ENCODE measurements around the gene ARHGAP24.

The ARHGAP24 gene

DNA sequence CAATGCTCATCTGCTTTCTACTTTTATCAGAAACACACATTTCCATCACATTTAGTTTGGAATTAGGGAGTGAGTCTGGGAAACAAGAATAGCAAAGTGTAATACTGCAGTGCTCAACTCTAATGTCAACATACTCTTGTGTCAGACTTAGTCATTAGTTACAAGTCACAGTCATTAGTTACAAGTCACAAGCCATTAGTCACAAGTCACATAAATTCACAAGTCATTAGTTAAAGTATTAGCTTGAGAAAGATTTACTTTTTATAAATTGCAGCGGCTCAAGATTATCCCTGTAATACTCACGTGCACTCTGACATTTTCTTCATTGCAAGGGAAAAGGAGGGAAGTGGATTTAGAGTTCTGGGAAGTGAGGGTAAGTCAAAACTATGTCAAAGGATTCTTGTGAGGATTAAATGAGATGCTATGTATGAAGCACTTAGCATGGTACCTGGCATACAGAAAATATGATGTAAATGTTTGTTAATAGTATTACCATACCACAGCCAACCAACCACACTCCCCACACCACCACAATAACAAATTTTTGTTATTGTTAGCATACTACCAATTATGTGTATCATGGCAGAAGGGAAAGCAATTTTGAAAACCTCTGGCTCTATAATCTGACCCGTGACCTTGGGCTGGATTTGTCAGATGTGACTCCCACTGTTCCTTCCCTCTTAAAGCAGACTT lies 116.6 kb downstream of the ARHGAP24 start:
- no peak for DNase-seq

DNA sequence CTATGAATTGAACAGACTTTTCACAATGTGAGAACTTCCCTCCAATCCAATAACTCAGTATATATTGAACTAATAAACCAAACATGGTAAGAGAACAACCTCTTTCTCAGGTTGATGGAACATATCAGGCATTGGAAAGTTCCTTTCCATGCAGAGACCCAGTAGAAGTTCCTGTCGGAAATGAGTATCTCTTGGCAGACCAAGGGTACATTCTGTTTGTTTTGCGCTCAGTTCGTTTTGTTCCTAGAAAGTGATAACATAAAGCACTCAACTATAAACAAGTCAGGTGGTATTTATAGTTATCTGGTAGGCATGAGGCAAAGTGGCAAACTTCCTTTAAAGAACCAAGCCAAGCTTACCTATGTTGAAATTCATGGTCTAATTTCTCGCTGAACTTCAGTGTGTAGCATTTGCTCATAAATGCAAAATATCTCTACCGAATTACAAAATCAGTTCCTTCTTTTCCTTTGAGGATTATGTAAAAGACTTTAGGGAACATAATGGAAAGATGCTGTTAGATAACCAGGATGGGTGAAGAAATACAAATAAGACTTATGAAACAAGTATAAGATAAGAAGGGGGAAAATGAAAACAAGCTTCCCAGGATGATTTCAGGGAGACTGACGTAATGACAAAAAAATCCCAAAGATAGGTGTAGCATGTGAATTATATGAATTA lies 120.3 kb downstream of the ARHGAP24 start:
- no peak for DNase-seq

DNA sequence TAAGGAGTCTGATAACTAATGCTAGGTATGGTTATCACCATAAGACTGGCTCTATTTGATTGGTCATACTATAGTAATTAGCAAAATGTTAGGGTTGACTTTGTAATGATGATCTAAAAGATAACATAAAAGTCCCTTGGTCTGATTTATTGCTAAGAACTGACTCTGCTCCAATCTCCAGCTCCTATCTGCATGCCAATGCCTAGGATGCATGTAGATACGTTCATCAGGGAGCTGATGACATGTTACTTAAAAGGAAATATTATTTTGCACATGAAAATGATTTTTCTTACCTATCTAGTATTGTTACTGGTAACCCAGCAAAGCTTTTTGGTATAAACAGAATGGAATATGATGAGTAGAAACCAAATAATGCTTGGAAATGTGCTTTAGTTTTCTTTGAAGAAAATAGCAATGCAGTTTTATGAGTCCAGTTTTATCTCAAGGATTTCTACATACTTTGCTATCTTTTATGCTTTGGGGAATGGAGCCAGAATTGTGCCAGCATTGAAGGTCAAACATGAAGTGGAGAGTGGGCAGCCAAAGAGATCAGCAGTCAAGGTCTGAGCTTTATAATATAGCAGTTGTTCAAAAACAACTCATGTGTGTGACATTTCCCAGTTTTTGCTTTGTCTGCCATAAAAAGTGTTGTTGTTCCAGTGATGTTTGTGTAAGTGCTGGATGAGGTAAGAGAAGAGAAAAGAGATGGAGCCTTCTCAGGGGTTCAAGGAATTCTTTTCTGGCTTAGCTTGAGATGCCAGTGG lies 121.0 kb downstream of the ARHGAP24 start:
- DNase-seq, result no peak

DNA sequence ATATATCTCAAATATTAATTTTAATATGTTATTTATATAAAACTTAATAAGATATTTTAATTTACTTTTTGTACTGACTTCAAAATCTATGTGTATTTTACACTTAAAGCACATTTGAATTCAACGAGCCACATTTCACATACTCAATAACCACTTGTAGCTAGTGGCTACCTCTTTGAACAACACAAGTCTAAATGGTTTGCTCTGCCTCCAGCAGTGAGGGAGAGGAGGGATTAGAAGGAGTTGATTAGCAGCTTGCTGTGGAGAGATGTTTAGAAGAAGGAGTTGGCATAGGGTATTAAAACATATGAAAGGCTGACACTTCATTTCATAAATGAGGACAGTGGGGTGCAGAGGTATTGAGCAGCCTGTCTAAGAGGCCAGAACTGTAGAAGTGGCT lies 124.0 kb downstream of the ARHGAP24 start:
- no peak for DNase-seq

DNA sequence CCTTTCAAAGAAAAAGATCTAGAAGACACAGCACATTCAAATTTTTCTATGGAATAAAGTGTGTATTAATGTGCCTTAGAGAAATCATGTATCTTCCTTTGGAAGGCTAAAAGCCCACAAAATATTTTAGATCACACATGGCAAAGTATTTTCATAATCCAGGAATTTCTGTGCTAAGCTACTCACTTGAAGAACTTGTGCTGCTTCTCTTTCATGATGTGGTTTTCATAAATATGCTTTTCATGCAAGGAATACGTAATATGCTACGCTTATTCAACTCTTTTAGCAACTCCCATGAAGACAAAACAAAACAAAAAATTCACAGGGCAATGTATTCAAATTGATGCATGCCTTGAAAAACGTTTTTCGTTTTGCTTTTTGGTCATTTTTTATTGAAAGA lies 125.6 kb downstream of the ARHGAP24 start:
- DNase-seq, result no peak

DNA sequence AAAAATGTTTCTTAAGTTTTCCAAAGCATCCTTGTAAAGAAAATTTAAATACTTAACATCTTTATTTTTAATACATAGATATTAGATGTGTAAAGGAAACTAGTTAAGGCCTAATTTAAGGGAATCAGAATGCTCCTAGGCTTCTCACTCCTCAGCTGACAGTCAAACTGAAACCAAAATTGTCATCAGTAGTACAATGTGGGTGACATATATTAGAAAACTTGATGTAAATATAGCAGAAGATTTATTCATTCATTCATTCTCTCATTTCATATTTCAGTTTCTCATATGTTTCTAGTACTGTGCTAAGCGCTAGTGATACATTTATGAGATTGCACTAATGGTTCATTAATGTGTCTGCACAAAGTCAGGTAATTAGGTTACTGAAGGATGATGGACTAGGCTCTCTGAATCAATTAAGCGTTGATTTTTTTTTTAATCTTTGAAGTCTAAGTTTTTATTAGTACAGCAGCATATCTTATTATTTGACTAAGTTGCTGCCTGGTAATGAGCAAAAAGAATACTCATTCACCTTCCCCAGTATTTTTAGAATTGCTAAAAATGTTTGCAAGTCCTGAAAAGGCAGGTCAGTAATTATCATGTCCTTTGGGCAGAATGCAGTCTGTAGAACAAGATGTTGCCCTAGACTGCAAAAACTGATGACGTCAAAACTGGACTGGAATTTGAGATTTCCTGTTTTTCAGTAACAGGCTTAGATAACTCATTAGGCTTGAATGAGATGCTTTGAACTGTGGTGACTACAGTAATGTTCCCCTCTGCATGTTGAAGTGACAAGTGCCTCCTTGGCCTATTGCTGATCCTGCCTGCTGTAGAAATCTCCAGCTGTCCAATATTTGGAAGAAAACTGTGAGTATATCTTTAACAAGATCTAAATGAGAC lies 128.7 kb downstream of the ARHGAP24 start:
- DNase-seq, result no peak

DNA sequence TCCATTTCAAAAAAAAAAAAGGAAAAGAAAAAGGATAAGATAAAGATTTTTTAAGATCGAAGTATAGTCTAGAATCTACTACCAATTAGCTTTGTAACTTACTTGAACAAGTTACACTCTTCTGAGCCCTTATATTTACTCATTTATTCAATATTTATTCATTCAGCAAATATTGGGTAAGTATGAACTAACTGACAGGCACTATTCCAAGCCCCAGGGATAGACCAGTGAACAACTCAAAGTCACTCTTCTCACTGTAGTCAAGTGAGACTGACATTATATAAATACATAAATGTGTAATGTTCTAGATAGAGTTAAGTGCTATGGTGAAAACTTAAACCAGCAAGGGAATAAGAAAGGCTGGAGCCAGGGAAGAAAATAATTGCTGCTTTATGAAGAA lies 131.6 kb downstream of the ARHGAP24 start:
- DNase-seq, result no peak

DNA sequence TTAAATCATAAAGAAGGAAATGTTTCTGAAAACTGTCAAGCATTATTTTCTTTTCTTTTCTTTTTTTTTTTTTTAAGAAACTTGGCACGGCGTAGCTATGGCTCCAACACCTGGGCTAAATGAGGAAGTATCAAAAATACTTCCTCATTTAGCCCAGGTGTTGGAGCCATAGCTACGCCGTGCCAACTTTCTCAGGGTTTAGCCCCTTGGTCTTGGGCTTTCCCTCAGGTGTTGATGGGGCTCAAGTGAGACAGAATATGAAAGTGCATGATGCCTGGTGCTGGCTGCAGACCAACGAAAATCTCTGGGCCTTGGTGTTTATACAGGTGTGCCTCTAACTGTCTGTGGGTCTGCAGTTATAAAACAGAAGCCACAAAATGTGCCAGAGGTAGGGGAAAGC lies 132.7 kb downstream of the ARHGAP24 start:
- no peak for DNase-seq

DNA sequence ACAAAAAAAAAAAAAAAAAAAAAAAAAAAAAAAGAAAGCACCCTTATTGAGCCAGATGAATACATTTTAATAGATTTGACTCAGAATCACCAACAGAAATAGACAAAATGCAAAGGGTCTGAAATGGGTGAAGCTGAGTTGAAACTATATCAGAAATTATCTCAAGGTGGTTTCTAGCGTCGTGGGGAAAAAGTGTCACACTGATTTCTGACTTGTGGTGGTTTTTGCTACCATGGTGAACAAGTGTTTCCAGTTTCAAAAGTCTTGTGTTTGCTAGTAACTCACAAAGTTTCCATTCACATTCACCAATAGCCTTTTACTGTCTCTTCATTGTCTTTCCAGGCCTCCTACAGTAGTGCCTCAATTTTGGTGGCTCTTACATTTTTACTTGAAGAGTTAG lies 135.5 kb downstream of the ARHGAP24 start:
- DNase-seq, result no peak

DNA sequence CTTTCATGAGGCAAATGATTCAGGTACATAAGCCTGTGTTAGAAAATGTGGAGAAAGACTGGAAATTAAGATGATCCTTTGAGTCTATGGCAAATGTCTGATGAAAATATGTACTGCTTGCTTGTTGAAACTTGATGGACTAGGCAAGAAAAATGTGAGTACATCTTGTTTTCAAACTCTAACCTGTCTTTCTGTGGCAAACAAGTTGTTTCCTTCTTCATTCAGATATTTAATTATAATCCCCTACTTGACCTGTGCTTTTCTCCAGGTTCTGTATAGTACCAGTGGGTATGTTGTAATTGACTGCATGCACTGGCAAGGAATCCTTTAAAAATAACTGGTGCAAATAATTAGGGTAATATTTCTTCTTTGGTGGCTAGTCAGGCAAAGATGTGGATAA lies 136.7 kb downstream of the ARHGAP24 start:
- no peak for DNase-seq

DNA sequence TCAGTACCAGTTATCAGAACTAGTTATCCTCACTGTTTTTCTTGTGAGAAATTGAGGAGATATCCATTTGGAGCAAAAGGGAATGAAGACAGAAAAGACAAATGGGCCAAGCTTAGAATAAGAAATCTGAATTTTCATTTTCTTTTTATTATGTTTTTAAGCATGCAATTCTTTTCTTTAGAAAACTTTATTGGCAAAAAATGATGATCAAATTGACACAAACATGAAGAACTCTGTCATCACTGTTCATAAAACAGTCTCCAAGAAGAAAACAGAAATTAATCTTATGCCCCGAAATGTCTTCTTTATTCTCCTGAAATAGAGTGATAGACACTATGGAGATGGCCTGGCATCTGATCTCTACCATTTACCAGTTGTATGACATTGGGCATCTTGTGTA lies 139.0 kb downstream of the ARHGAP24 start:
- DNase-seq, result no peak

DNA sequence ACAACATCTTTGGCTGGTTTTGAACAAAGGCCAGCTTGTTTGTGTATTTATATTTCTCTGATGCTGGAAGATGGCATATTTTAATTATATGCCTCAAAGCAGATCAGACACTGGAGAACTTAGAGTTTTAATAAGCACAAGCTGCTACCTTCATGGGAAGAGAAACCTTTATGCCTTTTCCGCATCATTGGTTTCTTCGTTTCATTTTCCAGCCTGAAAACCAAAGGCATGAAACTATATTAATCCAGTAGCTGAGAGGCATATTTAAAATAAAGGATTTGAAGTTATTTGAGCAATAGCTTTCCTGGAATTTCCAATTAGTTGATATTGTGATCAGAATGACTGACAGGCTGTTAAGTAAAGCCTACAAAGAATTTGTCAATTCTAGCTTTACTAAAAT lies 141.0 kb downstream of the ARHGAP24 start:
- no peak for DNase-seq

DNA sequence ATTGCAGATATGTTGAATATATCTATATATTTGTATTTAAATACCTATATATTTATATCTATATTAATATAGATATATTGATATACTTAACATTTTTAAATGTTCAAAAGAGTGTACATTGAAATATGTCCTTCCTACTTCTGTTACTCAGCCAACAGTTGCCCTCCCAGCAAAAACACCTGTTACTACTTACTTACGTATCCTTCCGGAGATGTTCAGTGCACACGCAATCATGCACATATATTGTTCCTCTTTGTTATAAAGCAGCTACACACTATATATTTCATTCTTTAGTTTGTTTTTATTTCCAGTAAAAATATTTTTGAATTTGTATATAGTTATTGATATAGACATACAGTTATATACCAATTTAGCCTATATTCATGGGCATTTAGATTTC lies 142.3 kb downstream of the ARHGAP24 start:
- no peak for DNase-seq

DNA sequence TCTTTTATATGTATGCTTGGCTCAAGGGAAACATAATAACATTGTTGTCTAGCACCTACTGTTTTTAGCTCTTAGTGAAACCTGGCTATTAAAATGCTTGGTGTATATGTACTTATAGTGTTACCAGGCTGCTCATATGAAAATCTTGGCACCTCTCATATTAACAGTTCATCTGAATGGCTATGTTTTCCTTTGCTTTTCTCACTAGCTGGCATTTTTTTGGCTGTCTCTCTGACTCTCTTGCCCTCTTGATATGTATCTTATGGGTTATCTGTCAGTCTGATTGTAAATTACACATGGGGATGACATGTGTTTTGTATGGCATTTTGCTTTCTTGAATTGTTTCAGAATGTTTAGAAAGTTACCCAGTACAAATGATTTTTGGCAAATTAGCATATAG lies 158.0 kb downstream of the ARHGAP24 start:
- no peak for DNase-seq

DNA sequence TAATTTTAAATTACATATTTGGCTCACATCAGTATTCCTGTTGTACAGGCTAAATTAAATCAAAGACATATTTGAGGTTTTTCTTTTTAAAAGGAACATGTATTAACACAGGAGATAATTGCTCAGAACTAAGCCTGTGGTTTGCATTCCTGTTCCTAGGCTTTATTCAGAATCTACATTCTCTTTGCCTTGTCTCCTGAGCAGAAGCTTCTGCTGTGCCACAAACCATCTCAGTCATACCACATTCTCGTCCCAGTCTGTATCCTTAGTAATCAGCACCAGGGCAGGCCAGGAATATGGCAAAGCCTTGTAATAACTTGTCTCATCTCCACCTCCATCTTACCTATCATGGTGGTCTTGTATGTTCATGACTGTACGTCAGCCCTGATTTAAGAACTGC lies 162.8 kb downstream of the ARHGAP24 start:
- DNase-seq, result no peak

DNA sequence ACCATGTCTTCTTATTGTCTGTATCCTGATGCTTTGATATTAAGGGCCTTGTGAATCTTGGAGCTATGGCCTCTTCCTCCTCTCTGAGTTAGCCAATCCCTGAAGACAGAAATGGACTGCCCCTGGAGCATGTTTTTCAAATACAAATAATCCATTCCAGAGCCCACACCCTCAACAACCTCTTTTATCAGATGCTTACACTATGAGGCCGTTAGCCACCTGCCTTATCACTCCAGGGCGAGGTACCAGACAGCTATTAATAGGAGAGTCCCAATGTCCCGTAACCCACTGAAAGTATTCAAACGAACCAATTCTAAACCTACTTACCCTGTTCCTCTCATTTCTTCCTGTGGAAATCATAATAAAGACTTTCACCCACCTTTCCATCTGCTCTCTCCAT lies 165.0 kb downstream of the ARHGAP24 start:
- DNase-seq, result no peak

DNA sequence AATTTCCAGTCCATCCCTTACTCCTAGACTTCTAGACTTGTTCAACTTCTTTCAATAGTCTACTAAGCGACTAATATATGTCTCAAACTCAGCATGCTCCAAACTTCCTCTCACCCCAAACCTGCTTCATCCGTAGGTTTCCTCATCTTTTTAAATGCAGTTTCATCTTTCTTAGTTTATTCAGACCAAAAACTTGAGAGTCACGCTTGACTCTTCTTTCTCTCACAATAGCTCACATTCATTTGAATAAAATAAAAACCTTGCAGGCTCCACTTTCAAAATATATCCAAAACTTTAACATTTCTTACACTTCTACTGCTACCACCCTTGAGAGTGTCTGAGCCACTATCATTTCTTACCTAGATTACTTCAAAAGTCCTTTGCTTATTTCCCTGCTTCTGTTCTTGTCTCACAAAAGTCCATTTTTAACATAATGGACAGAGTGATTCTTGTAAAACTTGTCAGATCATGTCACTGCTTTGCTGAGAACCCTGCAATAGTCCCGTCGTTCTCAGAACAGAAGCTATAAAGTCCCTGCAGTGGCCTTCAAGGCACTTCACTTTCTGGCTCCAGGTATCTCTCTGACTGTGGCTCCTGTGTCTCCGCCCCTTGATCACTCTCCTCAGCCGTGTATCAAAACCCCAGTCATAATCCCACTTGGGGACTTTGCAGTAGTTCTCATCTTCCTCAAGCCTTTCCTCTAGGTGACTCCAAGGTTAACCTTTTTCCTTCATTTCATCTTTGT lies 167.6 kb downstream of the ARHGAP24 start:
- no peak for DNase-seq

DNA sequence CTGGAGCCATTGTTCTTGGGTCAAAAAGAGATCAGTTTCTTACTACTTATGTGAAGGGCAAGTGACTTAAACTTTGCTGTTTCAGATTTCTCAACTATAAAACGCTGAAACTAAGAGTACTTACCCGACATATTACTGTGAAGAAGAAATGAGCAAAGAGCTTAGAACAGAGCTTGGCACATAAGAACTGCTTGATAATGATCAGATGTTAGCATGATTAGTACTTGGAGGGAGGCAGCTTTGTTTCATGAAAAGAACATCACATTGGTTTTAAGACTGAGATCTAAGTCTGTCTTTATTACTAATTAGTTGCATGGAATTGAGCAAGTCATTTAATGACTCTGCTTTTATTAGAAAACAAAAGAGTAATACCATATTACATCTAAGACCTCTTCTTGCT lies 169.1 kb downstream of the ARHGAP24 start:
- no peak for DNase-seq

DNA sequence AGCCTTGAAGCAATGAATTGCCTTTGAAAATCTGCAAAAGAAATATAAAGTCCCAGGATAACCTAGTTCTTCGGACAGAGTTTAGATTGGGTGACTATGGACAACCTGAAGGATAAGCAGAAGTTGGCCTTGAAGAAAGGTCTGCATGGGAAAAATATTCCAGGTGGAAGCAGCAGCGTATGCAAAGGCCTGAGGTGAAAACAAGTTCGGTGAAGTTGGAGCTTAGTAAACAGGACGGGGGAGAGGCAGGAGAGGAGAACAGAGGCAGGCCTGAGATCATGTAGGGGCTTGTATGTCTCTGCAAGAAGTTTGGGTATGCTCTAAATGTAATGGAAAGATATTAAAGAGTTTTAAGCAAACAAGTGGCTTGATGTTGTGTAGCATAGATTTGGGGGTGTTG lies 176.0 kb downstream of the ARHGAP24 start:
- DNase-seq, result no peak

DNA sequence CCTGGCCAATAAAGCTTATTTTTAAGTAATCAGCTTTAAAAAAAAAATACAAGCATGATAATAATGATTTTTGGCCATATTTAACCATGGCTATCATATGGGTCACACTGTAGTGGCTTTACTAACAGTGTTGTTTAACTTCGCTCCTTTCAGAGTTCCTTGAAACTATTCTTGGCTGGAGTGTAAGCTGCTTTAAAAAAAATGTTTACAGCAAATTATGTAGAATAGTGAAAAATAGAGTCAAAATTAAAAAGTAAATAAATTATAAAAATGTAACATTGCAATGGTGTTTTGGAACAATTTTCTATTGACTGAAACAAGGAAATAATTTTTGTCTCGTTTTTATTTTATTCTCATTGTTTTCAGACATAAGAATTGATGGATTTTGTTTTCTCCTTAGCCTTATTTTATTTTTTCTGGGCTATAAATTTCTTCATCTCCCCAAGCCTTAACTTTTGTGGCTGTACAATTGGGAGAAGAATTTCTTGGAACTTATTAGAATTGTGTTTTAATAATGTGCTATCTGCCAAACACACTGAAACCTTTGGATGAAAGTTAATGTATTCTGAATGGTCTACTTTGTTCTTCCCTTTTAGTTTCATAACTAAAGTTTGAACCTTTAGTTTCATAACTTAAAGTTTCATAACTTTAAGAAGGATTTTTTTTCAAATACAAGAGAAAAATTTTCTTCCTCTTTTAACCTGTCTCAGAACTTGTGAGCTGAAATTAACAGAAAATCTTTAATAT lies 182.0 kb downstream of the ARHGAP24 start:
- no peak for DNase-seq

DNA sequence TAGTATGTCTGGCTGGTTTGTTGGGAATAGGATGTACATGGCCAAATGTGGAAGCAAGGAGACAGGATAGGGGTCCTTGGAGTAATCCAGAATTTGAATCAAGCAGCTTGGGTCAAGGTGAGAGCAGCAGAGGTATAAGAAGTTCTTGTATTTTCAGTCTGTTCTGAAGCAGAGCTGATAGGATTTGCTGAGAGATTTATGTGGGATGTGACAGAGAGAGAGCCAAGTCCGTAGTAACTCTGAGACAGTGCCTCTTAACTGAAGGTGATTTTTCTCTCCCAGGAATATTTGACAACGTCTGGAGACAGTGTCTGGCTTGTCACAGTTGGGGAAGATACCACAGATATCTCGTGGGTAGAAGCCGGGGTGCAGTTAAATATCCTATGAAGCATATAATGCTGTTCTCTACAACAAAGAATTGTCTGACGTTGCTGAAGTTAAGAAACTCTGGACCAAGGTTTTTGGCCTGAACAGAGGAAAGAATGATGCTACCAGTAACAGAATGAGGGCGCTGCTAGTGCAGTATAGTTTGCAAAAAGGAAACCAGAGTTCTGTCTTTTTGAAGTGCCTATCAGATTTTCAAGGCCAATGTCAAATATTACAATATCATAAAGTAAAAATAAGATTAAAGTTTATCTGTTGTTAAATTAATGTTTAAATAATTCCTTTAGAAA lies 184.0 kb downstream of the ARHGAP24 start:
- DNase-seq, result no peak
